ENCODE results near the gene WDR33. TPM values are rescaled to one million over a fixed set of nuclear protein-coding genes. Genes with fewer than 3 reads are reported as not detected.

The WDR33 gene
- total and polyA plus RNA-seq, 10 of the 15 experiments (the other 5 are each of a cell fraction or from before 2014, with no cell fraction given): 29.2 to 73.8 (median 45.6) TPM

DNA sequence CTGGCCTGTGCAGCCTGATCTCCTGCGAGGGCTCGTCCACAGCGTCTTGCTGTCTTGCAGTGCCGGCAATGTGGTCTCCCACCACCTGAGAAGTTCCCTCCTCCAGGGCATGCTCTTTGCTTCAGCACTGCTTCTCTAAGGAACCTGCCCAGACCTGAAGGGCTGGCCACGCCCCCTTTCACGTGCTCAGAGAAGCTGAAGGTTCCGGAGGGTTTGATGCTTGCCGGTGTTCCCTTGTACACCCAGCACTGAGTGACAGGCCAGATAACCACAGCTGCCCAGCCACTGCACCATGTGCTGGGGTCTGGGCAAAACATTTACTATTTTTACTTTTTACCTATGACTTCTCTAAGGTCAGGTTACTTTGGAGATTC lies 48.7 kb upstream of the WDR33 start (continued):
- TF ChIP-seq, protein P1, sequence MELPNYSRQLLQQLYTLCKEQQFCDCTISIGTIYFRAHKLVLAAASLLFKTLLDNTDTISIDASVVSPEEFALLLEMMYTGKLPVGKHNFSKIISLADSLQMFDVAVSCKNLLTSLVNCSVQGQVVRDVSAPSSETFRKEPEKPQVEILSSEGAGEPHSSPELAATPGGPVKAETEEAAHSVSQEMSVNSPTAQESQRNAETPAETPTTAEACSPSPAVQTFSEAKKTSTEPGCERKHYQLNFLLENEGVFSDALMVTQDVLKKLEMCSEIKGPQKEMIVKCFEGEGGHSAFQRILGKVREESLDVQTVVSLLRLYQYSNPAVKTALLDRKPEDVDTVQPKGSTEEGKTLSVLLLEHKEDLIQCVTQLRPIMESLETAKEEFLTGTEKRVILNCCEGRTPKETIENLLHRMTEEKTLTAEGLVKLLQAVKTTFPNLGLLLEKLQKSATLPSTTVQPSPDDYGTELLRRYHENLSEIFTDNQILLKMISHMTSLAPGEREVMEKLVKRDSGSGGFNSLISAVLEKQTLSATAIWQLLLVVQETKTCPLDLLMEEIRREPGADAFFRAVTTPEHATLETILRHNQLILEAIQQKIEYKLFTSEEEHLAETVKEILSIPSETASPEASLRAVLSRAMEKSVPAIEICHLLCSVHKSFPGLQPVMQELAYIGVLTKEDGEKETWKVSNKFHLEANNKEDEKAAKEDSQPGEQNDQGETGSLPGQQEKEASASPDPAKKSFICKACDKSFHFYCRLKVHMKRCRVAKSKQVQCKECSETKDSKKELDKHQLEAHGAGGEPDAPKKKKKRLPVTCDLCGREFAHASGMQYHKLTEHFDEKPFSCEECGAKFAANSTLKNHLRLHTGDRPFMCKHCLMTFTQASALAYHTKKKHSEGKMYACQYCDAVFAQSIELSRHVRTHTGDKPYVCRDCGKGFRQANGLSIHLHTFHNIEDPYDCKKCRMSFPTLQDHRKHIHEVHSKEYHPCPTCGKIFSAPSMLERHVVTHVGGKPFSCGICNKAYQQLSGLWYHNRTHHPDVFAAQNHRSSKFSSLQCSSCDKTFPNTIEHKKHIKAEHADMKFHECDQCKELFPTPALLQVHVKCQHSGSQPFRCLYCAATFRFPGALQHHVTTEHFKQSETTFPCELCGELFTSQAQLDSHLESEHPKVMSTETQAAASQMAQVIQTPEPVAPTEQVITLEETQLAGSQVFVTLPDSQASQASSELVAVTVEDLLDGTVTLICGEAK (IDR thresholded peaks at IDR 0.05; ENCODE audit: borderline replicate concordance): no peak
- TF ChIP-seq SMARCA5 (IDR thresholded peaks at IDR 0.05) (no peak), PKNOX1 (IDR thresholded peaks at IDR 0.05) (peak; percentile 87)

DNA sequence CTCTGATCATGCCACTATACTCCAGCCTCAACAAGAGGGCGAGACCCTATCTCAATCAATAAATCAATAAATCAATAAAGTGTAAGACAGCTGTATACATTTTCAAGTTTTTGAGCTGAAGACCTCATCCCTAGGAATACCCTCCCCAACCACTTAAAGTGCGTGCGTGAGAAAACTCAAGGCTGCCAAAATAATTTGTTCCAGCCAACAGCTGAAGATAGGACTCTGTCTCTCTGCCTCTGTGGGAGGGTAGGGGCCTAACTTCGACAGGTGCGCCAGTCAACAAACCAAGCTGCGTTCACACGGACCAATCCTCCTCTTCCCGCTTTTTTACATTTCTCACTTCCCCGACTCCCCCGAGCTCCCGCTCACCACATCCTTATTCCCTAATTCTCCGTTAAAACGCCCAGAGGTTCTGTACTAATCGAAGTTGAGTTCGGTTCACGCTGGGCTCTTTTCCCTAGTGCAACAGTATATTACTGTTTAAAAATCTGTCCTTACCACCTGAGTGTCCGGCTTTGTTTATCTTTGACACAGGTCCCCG lies 46.4 kb upstream of the WDR33 start:
- H3K9me3 ChIP-seq (replicated peaks; ENCODE audit: control insufficient read depth, insufficient read depth, low read length): no peaks in the 10 kb centered on the region
- no peaks in the 10 kb centered on the region; the same call in 1 of the 2 replicates for H4K20me1 ChIP-seq (ENCODE audit: control insufficient read depth, insufficient read depth)
- no peaks in the 10 kb centered on the region for H3K27me3 ChIP-seq (replicated peaks in 1 of 2; ENCODE audit: control insufficient read depth in 2 of 2, insufficient read depth in 2 of 2, low read length in 1 of 2)
- H3K4me2 ChIP-seq (ENCODE audit: control insufficient read depth, insufficient read depth): peak overlapping the region; percentile 74
- in situ Hi-C loops (cut with MboI): no loop called here
- H3K4me3 ChIP-seq: peak overlapping the region; percentile 93
- CTCF ChIA-PET: interaction anchor here (0.5 to 1.7 kb wide), 5 partner anchors 11 to 217 kb away, joined by 3 to 8 read pairs (median 3); partner anchors contain the start of gene WDR33
- peaks cover 52% of the 10 kb centered on the region for H3K79me2 ChIP-seq (ENCODE audit: control insufficient read depth, insufficient read depth, low read length)
- H3K4me1 ChIP-seq (ENCODE audit: control insufficient read depth, insufficient read depth, low read length): 0 out of 2 replicates have a peak, but pooled peaks cover 2% of the 10 kb centered on the region
- RAD21 ChIA-PET (ENCODE audit: unreplicated experiment): interaction anchor here (0.9 to 1.8 kb wide), 6 partner anchors 21 to 123 kb away, joined by 3 to 12 read pairs (median 4); no protein-coding TSS in a partner anchor
- SMC1A ChIA-PET (ENCODE audit: uncharacterized antibody, unreplicated experiment): interaction anchor here (0.7 to 3.0 kb wide), 10 partner anchors 20 to 106 kb away, joined by 3 to 19 read pairs (median 4); partner anchors contain the start of gene WDR33
- H2AFZ ChIP-seq (ENCODE audit: control insufficient read depth, low read depth, low read length): peak overlapping the region; percentile 73; the same call in 1 of the 2 replicates
- peak overlapping the region; percentile 65 for H3K27ac ChIP-seq (ENCODE audit: control insufficient read depth, insufficient read depth)
- H3K9ac ChIP-seq (ENCODE audit: control insufficient read depth, insufficient read depth, low read length): peak overlapping the region; percentile 75
- FAIRE-seq (no peak), DNase-seq (ENCODE audit: low read depth, low spot score) (no peak), ATAC-seq (peak; percentile 43)
- TSS peak; percentile 77 for BruUV-seq (replicated peaks)
- peaks cover 0 to 2% of the 10 kb centered on the region in 2 experiments; a peak in 1 of 4 replicates for H3K36me3 ChIP-seq (ENCODE audit: control insufficient read depth in 2 of 2, insufficient read depth in 2 of 2, low read length in 1 of 2)
- intact Hi-C loops (cut with micrococcal nuclease; ENCODE audit: unreplicated experiment): loop anchor here (5.0 kb wide), 2 partner anchors 45 to 155 kb away; partner anchors contain the start of genes SFT2D3 and WDR33
- POLR2A ChIA-PET: interaction anchor here (0.5 to 2.7 kb wide), 13 partner anchors 9 to 123 kb away, joined by 3 to 7 read pairs (median 4); no protein-coding TSS in a partner anchor
- WGBS (ENCODE audit: insufficient coverage, insufficient replicate concordance, low lambda C conversion rate, missing lambda C conversion rate): 2% methylated on average over 18 of the region's 18 CpGs
- TF ChIP-seq FOXK2 (IDR thresholded peaks at IDR 0.05): no peak
- TF ChIP-seq CBX5 (IDR thresholded peaks at IDR 0.05; ENCODE audit: low read depth): no peak
- TF ChIP-seq TAF1 (IDR thresholded peaks at IDR 0.05; ENCODE audit: borderline replicate concordance, low read depth, low read length): no peak
- no peak for TF ChIP-seq BHLHE40 (IDR thresholded peaks at IDR 0.05; ENCODE audit: borderline replicate concordance in 1 of 2, low read depth in 2 of 2, low read length in 1 of 2)
- TF ChIP-seq, protein P1 (IDR thresholded peaks at IDR 0.05; ENCODE audit: borderline replicate concordance): no peak
